ENCODE results near the gene UPP2.

DNA sequence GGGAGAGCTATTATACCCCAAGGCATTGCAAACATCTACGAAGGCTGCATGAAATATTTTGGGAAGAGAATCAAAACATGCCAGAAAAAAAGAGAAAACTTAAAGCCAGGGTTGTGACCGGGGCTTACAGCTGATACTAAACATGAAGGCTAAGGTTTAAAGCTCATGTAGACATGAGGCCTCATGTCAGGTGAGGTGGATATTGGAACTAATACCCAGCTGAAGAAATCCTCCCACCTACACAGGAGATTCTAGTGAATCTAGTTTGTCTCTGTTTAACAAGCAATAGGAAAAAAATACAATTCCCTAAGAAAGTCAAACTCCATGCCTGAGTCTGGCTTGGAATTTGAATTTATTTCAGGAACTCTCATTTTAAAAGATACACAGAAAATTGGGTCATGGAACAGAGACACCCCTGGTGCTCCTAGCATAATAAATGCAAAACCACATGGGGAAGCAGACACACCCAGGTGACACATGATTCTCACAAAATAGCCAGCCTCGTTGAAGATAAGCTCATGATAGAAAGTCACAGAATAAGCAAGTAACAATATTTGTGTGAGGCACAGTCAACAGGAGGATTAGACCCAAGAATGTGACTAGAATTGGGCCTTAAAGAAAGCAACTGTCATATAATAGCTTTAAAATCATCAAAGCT, 42.2 kb downstream of the UPP2 start:
- no peak for TF ChIP-seq EZH2 (IDR thresholded peaks at IDR 0.05; ENCODE audit: insufficient read depth, poor library complexity, severe bottlenecking)
- no peak for TF ChIP-seq EZH2phosphoT487 (IDR thresholded peaks at IDR 0.05; ENCODE audit: insufficient read depth, low read depth)
